WERI-Rb-1 (cell line): ENCODE data around the gene RAB3IP.

Source experiments
- DNase-seq: peaks from one replicate; pipeline ENCODE4 v3.0.0-alpha.2; 2020
- H3K27ac ChIP-seq: fragments of 250-450 bp; sonication (Bioruptor Pico); 2 replicates; pipeline ENCODE4 v1.5.1; 2020; ENCODE audit warnings: mild to moderate bottlenecking, moderate library complexity
- H3K27me3 ChIP-seq: fragments of 250-450 bp; sonication (Bioruptor Pico); 2 replicates; pipeline ENCODE4 v1.5.1; 2021; ENCODE audit warnings: mild to moderate bottlenecking, low read depth, moderate library complexity; ENCODE audit not compliant: insufficient read depth, severe bottlenecking
- H3K36me3 ChIP-seq: fragments of 250-450 bp; sonication (Bioruptor Pico); 2 replicates; pipeline ENCODE4 v1.5.1; 2020; ENCODE audit warnings: mild to moderate bottlenecking, moderate library complexity
- H3K4me3 ChIP-seq: 2 replicates; pipeline ENCODE4 v1.5.1; 2011; ENCODE audit warnings: low read depth, mild to moderate bottlenecking, control low read depth, low read length
- H3K9me3 ChIP-seq: fragments of 250-450 bp; sonication (Bioruptor Pico); 2 replicates; pipeline ENCODE4 v1.5.1; 2021; ENCODE audit warnings: mild to moderate bottlenecking, moderate library complexity; ENCODE audit not compliant: severe bottlenecking
- TF ChIP-seq, protein P1 (sequence below): IDR thresholded peaks from 2 replicates; pipeline ENCODE4 v1.5.1; 2011; ENCODE audit warnings: low read depth, mild to moderate bottlenecking, control low read depth, inconsistent platforms, low read length

RAB3IP gene

GRCh38 chr12:69738351-69739286 lies at the start of gene RAB3IP:
Gene RAB3IP (plus strand): TSS chr12:69738860. CDS start chr12:69755409, 16,549 bp downstream.
- H3K36me3 ChIP-seq, result peaks cover 2% of the 10 kb centered on the region; the same call in 1 of the 2 replicates
- peak within 1 kb of the TSS; percentile 77 for H3K4me3 ChIP-seq
- H3K9me3 ChIP-seq, result no peaks in the 10 kb centered on the region
- DNase-seq, result peak; percentile 90
- TF ChIP-seq, protein P1, sequence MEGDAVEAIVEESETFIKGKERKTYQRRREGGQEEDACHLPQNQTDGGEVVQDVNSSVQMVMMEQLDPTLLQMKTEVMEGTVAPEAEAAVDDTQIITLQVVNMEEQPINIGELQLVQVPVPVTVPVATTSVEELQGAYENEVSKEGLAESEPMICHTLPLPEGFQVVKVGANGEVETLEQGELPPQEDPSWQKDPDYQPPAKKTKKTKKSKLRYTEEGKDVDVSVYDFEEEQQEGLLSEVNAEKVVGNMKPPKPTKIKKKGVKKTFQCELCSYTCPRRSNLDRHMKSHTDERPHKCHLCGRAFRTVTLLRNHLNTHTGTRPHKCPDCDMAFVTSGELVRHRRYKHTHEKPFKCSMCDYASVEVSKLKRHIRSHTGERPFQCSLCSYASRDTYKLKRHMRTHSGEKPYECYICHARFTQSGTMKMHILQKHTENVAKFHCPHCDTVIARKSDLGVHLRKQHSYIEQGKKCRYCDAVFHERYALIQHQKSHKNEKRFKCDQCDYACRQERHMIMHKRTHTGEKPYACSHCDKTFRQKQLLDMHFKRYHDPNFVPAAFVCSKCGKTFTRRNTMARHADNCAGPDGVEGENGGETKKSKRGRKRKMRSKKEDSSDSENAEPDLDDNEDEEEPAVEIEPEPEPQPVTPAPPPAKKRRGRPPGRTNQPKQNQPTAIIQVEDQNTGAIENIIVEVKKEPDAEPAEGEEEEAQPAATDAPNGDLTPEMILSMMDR, result peak; percentile 76
- no peaks in the 10 kb centered on the region for H3K27me3 ChIP-seq
- H3K27ac ChIP-seq, result peak within 1 kb of the TSS; percentile 84

DNA sequence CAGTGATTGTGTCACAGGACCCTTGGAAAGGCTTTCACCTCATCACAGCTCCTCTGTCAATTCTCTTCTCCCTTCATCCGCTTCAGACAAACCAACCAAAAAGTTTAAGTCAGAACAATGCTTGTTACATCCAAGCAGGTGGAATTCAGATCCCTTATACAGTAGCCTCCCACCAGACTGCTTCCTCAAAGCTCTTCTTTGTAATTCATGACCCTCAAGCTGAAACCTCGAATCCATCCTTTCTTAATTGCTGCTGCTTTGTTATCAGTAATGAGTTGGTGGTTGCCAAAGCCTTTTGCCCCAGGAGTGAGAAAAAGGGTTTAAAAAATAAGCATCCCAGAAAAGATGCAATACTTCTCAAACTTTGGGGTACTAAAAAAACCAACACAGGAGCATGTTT lies 49.0 kb upstream of the RAB3IP start:
- Histone ChIP-seq H3K27me3 (no peaks in the 10 kb centered on the region), H3K27ac (no peak overlapping the region)
- DNase-seq, result no peak

GRCh38 chr12:69694123-69694522 lies 44.5 kb upstream of the RAB3IP start:
- H3K4me3 ChIP-seq, result no peak overlapping the region
- H3K27me3 ChIP-seq, result no peaks in the 10 kb centered on the region
- H3K36me3 ChIP-seq, result no peaks in the 10 kb centered on the region
- H3K9me3 ChIP-seq, result no peaks in the 10 kb centered on the region
- TF ChIP-seq, protein P1, result no peak
- H3K27ac ChIP-seq, result no peak overlapping the region
- DNase-seq, result no peak

More for the DNA sequence above, 49.0 kb upstream of the RAB3IP start:
- H3K9me3 ChIP-seq, result no peaks in the 10 kb centered on the region
- H3K36me3 ChIP-seq, result no peaks in the 10 kb centered on the region
- TF ChIP-seq, protein P1, result no peak
- no peak overlapping the region for H3K4me3 ChIP-seq

GRCh38 chr12:69698054-69698453 lies 40.6 kb upstream of the RAB3IP start:
- DNase-seq, result no peak
- no peaks in the 10 kb centered on the region for H3K9me3 ChIP-seq
- H3K4me3 ChIP-seq, result no peak overlapping the region
- no peaks in the 10 kb centered on the region for H3K36me3 ChIP-seq
- no peaks in the 10 kb centered on the region for H3K27me3 ChIP-seq
- no peak overlapping the region for H3K27ac ChIP-seq
- TF ChIP-seq, protein P1, result no peak

DNA sequence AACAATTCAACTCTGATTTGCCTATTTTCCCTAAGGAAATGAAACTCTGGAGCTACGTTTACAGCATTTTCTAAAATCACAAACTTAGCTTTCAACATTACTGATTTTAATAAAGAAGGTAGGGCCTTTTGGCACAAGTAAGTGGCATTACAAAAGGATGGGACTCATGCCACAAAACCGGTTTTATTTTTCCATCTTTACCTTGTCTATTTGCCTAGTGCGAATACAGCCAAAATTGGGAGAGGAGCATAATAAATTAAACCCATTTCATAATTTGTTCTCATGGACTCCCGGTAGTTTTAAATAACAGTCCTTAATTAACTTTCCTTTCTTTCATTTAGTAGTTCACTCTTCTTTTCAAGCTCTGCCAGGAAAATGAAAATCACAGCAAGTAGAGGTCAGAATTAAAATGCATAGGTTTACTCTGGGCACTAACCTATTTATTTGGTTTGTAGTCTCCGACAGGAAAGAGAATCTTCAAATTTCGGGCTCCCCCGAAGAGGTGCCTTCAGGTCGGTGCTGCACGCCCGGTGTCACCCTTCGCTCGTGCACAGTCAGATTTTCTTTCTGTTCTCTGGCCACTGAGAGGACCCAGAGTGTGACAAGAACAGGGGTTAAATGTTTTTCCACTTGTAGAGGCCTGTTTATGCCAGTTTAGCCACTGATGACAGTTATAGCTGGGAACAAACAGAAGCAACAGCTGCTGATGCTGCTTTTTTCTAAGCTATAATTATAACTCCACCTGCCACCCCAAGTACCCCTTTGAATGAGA lies 39.7 kb upstream of the RAB3IP start, which contains the start of gene BEST3:
Gene BEST3, minus strand, starts transcription at position 535 of the 772 bp plus-strand sequence. CDS start 1,505 bp downstream, outside the sequence.
- H3K4me3 ChIP-seq, result no peak within 1 kb of the TSS
- H3K27ac ChIP-seq, result no peak within 1 kb of the TSS
- TF ChIP-seq, protein P1, result no peak
- H3K36me3 ChIP-seq, result no peaks in the 10 kb centered on the region
- DNase-seq, result no peak
- H3K9me3 ChIP-seq, result no peaks in the 10 kb centered on the region
- no peaks in the 10 kb centered on the region for H3K27me3 ChIP-seq
